Keratinocyte (primary cell): ENCODE results near the gene TEAD2.

ENCODE experiments used
- EZH2 ChIP-seq: IDR thresholded peaks from one replicate; pipeline ENCODE4 v1.6.1; 2012; ENCODE audit warnings: inconsistent platforms, mild to moderate bottlenecking, low read length, moderate library complexity
- TF ChIP-seq, protein P1 (sequence below), 3 experiments: IDR thresholded peaks in 1 of 3; conservative IDR thresholded peaks in 1 of 3; optimal IDR thresholded peaks in 1 of 3; 2 replicates in 2 of 3; 3 replicates in 1 of 3; pipeline versions ENCODE3 to v1.5.1; 2011; ENCODE audit warnings: low read length in 3 of 3, mild to moderate bottlenecking in 3 of 3, moderate library complexity in 2 of 3, control low read depth in 1 of 3, inconsistent platforms in 1 of 3; ENCODE audit not compliant: insufficient read depth in 2 of 3; ENCODE audit errors: extremely low read depth in 1 of 3

DNA sequence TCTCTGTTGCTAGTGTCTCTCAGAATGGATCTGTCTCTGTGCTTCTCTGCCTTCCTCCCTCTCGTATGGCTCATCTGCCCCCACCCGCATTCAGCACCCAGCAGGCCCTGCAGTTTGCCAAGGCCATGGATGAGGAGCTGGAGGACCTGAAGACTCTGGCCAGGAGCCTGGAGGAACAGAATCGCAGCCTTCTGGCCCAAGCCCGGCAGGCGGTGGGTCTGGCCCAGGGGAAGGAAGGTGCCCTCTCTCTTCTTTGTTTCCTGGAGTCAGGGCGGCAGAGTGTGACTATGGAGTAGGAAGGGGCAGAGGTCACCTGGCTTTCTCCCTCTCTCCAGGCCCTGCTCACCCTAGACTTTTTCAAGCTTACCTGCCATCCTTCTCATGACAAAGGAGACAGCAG, 36.7 kb upstream of the TEAD2 start:
- TF ChIP-seq, protein P1, sequence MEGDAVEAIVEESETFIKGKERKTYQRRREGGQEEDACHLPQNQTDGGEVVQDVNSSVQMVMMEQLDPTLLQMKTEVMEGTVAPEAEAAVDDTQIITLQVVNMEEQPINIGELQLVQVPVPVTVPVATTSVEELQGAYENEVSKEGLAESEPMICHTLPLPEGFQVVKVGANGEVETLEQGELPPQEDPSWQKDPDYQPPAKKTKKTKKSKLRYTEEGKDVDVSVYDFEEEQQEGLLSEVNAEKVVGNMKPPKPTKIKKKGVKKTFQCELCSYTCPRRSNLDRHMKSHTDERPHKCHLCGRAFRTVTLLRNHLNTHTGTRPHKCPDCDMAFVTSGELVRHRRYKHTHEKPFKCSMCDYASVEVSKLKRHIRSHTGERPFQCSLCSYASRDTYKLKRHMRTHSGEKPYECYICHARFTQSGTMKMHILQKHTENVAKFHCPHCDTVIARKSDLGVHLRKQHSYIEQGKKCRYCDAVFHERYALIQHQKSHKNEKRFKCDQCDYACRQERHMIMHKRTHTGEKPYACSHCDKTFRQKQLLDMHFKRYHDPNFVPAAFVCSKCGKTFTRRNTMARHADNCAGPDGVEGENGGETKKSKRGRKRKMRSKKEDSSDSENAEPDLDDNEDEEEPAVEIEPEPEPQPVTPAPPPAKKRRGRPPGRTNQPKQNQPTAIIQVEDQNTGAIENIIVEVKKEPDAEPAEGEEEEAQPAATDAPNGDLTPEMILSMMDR (optimal IDR thresholded peaks at IDR 0.05 in 1 of 3, IDR thresholded peaks at IDR 0.05 in 1 of 3, conservative IDR thresholded peaks at IDR 0.05 in 1 of 3; ENCODE audit: extremely low read depth in 1 of 3, insufficient read depth in 2 of 3, low read length in 3 of 3) = no peak
- TF ChIP-seq EZH2 = no peak
